Stomach (tissue), 9 donors: ENCODE data around the gene TTR. TPM values are rescaled to one million over a fixed set of nuclear protein-coding genes. Genes with fewer than 3 reads are reported as not detected.

Experiments used
- DNase-seq, 2 donors: peaks; one replicate each; pipeline versions ENCODE4 v3.0.0 to v3.0.0-alpha.2; 2013 to 2019
- H3K27ac ChIP-seq, 5 donors: fragments of 200-600 bp in 4 of 5; sonication (generic) in 4 of 5; one replicate each; pipeline ENCODE4 v1.5.1; 2013 to 2019; ENCODE audit warnings: mild to moderate bottlenecking in 1 of 5, moderate library complexity in 1 of 5
- H3K27me3 ChIP-seq, 3 donors: fragments of 200-600 bp; sonication (generic); one replicate each; pipeline ENCODE4 v1.5.1; 2017 to 2019; ENCODE audit warnings: mixed run types in 1 of 3
- H3K36me3 ChIP-seq, 4 donors: fragments of 200-600 bp; sonication (generic); 1 replicate in 3 of 4; 2 replicates in 1 of 4; pipeline ENCODE4 v1.5.1; 2016 to 2019
- H3K4me1 ChIP-seq, 4 donors: fragments of 200-600 bp; sonication (generic); one replicate each; pipeline ENCODE4 v1.5.1; 2016 to 2019
- H3K4me3 ChIP-seq, 4 donors: fragments of 200-600 bp; sonication (generic) in 3 of 4; one replicate each; pipeline ENCODE4 v1.5.1; 2016 to 2019; ENCODE audit warnings: mild to moderate bottlenecking in 1 of 4
- H3K9me3 ChIP-seq, 4 donors: fragments of 200-600 bp; sonication (generic); one replicate each; pipeline ENCODE4 v1.5.1; 2016 to 2019
- CTCF ChIP-seq, 7 experiments: fragments of 450-650 bp in 4 of 7; fragments of 200-600 bp in 3 of 7; sonication (generic) in 3 of 7; IDR thresholded peaks; one replicate each; pipeline ENCODE4 v1.5.1; 2016 to 2019; ENCODE audit warnings: antibody characterized with exemption in 7 of 7, control low read depth in 2 of 7, mild to moderate bottlenecking in 1 of 7
- EP300 ChIP-seq: sonication (generic); formaldehyde crosslinking; IDR thresholded peaks from one replicate; pipeline ENCODE4 v1.6.1; 2017; ENCODE audit warnings: antibody characterized with exemption
- POLR2A ChIP-seq, 4 donors: fragments of 450-650 bp; IDR thresholded peaks; one replicate each; pipeline ENCODE4 v1.6.1; 2016; ENCODE audit warnings: antibody characterized with exemption in 4 of 4, control low read depth in 2 of 4, mild to moderate bottlenecking in 1 of 4, moderate library complexity in 1 of 4
- POLR2AphosphoS5 ChIP-seq, 3 donors: sonication (generic); formaldehyde crosslinking; IDR thresholded peaks; one replicate each; pipeline ENCODE4 v1.6.1; 2016; ENCODE audit warnings: antibody characterized with exemption in 3 of 3
- WGBS, 5 donors: extraction: QIAGEN DNeasy Blood & Tissue Kit in 3 of 5; methylation state at CpG; one replicate each; pipeline versions ENCODE4 v1.1.5 to v1.1.7; 2013 to 2018; 5-methylcytosine and 5-hydroxymethylcytosine counted together
- intact Hi-C: fragments of 100-400 bp; cut with DNase I; formaldehyde crosslinking; loops from one replicate; pipeline ENCODE4 v1.15.1; 2023; ENCODE audit warnings: low total_unique reads
- polyA plus RNA-seq, 3 donors: library from polyadenylated mRNA; stranded (reverse); fragments of 200-250 nt; gene quantifications; one replicate each; pipeline ENCODE4 v1.2.3, GENCODE V29; 2013
- total RNA-seq, 5 donors: library from RNA; depleted of rRNA; stranded (reverse); fragments of >200 nt; gene quantifications; one replicate each; pipeline versions ENCODE4 v1.1.0 to v1.2.3, GENCODE V29; 2014 to 2016
- donor health status: healthy with polysubstance abuse.
- donor health status: Bipolar disorder and iron deficiency.
- donor health status: healthy.

TTR gene
- total and polyA plus RNA-seq, 8 donors, result 2.5 to 24.8 (median 8.0) TPM; not detected in 3

DNA sequence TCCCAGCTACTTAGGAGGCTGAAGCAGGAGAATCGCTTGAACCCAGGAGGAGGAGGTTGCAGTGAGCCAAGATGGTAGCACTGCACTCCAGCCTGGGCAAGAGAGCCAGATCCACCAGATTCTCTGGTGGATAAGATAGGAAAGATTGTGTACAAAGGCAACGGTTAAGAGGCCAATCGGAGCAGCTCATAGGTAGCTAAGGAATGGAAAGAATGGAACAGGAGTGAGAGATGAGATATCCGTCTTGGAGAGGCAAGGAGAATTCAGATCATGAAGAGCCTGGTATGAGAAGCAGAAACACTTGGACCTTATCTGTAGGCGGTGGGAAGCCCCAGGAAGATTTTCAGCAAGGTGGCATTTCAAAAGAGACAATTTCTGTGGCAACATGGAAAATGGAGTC is 27.1 kb downstream of the TTR start:
- no peaks in the 10 kb centered on the region for H3K27me3 ChIP-seq
- no peaks in the 10 kb centered on the region for H3K9me3 ChIP-seq
- intact Hi-C loops, result no loop called here
- H3K4me3 ChIP-seq, result no peak overlapping the region
- WGBS, 5 donors, result 89 to 97% (median 92%) methylated on average over 5 of the region's 5 CpGs
- H3K4me1 ChIP-seq, result no peaks in the 10 kb centered on the region
- H3K27ac ChIP-seq, result no peak overlapping the region
- no peaks in the 10 kb centered on the region for H3K36me3 ChIP-seq
- no peak for DNase-seq
- TF ChIP-seq POLR2AphosphoS5 (IDR thresholded peaks at IDR 0.05) (no peak), EP300 (no peak), CTCF (IDR thresholded peaks at IDR 0.05) (no peak), POLR2A (IDR thresholded peaks at IDR 0.05) (no peak)

DNA sequence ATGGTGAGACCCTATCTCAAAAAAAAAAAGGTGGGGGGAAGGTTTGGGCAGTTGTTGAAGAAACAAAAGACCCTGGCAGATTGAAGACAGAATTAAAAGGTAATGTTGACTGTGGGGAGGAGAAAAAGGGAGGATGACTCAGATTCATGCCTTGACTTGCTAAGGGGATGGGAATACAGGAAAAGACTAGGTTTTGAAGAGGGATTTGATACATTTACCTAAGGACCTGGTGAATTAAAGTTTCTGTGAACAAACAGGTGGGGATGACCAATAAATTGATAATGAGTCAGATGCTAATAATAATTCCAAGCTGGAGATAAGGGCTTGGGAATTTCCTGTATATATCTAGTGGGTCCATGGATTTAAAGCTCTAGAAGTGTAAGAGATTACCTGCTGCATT is 27.6 kb downstream of the TTR start:
- H3K9me3 ChIP-seq, result no peaks in the 10 kb centered on the region
- no peaks in the 10 kb centered on the region for H3K36me3 ChIP-seq
- intact Hi-C loops, result no loop called here
- no peak for TF ChIP-seq POLR2A (IDR thresholded peaks at IDR 0.05)
- TF ChIP-seq EP300, result no peak
- TF ChIP-seq CTCF (IDR thresholded peaks at IDR 0.05), result no peak
- no peak for TF ChIP-seq POLR2AphosphoS5 (IDR thresholded peaks at IDR 0.05)
- no peak for DNase-seq
- H3K27ac ChIP-seq, result no peak overlapping the region
- H3K4me3 ChIP-seq, result no peak overlapping the region
- no peaks in the 10 kb centered on the region for H3K4me1 ChIP-seq
- H3K27me3 ChIP-seq, result no peaks in the 10 kb centered on the region

DNA sequence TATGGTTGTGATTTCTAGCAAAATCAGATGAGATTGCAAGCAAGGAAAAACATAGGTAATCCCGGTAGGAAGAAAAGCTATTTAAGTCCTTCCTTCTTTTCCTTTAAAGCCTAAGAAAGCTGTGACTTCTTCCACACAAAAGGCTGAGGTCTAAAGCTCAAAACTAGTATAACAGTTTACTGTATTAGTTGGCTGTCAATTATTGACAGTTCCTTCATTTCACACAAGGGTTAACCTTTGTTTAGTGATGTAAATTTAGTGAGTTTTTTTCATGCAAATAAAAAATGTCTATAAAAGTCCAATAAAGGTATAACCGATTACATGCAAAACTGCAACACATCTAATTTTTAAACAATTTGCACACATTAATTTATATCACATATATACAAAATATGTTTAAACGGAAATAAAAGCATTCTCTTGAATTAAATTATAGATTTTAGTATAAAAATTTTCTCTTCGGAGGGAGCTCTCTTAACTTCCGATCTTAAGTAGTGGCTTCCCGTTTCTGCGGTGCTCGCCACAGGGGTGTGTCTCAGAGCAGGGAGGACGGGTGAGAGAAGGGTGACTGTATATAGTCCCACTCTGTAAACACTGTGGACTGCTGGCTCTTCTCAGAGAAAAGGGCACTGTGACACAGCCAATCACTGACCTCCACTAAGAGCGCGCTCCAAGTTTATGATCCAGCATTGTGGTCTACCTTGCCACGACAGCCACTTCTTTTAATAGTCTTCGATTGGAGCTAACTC is 33.4 kb downstream of the TTR start:
- Histone ChIP-seq H3K27me3 (no peaks in the 10 kb centered on the region), H3K4me1 (no peaks in the 10 kb centered on the region), H3K36me3 (peaks cover 0 to 4% (median 0%) of the 10 kb centered on the region in 4 donors), H3K27ac (no peak overlapping the region), H3K9me3 (no peaks in the 10 kb centered on the region), H3K4me3 (no peak overlapping the region)
- DNase-seq, result no peak
- TF ChIP-seq EP300 (no peak), POLR2AphosphoS5 (IDR thresholded peaks at IDR 0.05) (no peak), POLR2A (IDR thresholded peaks at IDR 0.05) (no peak), CTCF (IDR thresholded peaks at IDR 0.05) (no peak)
- intact Hi-C loops, result no loop called here
- 85 to 89% (median 86%) methylated on average over 13 of the region's 13 CpGs for WGBS, 5 donors

- Histone ChIP-seq H3K4me1 (no peaks in the 10 kb centered on the region), H3K27me3 (no peaks in the 10 kb centered on the region), H3K27ac (no peak overlapping the region), H3K4me3 (no peak overlapping the region), H3K9me3 (no peaks in the 10 kb centered on the region), H3K36me3 (peaks cover 0 to 4% (median 0%) of the 10 kb centered on the region in 4 donors)
- intact Hi-C loops, result no loop called here
- no peak for DNase-seq
- WGBS, 5 donors, result 93 to 97% (median 96%) methylated on average over 6 of the region's 6 CpGs
- TF ChIP-seq CTCF (IDR thresholded peaks at IDR 0.05), result no peak
- TF ChIP-seq EP300, result no peak
Measured at GRCh38 chr18:31626409-31626808, 34.7 kb downstream of the TTR start.
